Activated CD4-positive, alpha-beta memory T cell treated with anti-CD3 and anti-CD28 coated beads, Interleukin-2, amount 10 ng/mL, durations not matched to agents 7 days and 5 days (primary cell): ENCODE data around the gene RAB15. TPM values are rescaled to one million over a fixed set of nuclear protein-coding genes. Genes with fewer than 3 reads are reported as not detected.

ENCODE experiments used
- CTCF ChIA-PET: fragments of 350-600 bp; sonication (Branson Sonifier 250); formaldehyde crosslinking; loops from one replicate; lab custom pipeline; 2021; ENCODE audit warnings: antibody characterized with exemption, inconsistent platforms; lab: Charles Lee
- POLR2A ChIA-PET: fragments of 350-600 bp; sonication (Branson Sonifier 250); formaldehyde crosslinking; loops from one replicate; lab custom pipeline; 2021; ENCODE audit warnings: antibody characterized with exemption; lab: Charles Lee
- DNase-seq: peaks from one replicate; pipeline ENCODE4 v3.0.0-alpha.2; 2020
- H3K27ac Mint-ChIP-seq: one replicate; pipeline ENCODE4 v1.8.0; 2021; ENCODE audit warnings: mild to moderate bottlenecking, mixed read lengths
- H3K27me3 Mint-ChIP-seq: one replicate; pipeline ENCODE4 v1.8.0; 2021; ENCODE audit warnings: mixed read lengths
- H3K36me3 Mint-ChIP-seq: one replicate; pipeline ENCODE4 v1.8.0; 2021; ENCODE audit warnings: low read depth, mixed read lengths
- H3K4me1 Mint-ChIP-seq: one replicate; pipeline ENCODE4 v1.8.0; 2021; ENCODE audit warnings: mixed read lengths
- H3K4me3 Mint-ChIP-seq: one replicate; pipeline ENCODE4 v1.8.0; 2021; ENCODE audit warnings: mild to moderate bottlenecking, mixed read lengths
- H3K9me3 Mint-ChIP-seq: one replicate; pipeline ENCODE4 v1.8.0; 2021; ENCODE audit warnings: mixed read lengths
- total RNA-seq, 2 experiments: library from RNA; stranded (reverse); gene quantifications; one replicate each; pipeline ENCODE4 v1.2.3, GENCODE V29; 2021

RAB15 gene
- total RNA-seq, 2 experiments from 2014 or later, result 1.5 to 1.7 TPM

GRCh38 chr14:64951291-64951690, 20.8 kb downstream of the RAB15 start:
- H3K27ac Mint-ChIP-seq, result no peak overlapping the region
- H3K27me3 Mint-ChIP-seq, result no peaks in the 10 kb centered on the region
- DNase-seq, result no peak
- no peak overlapping the region for H3K4me3 Mint-ChIP-seq
- ChIA-PET CTCF (no interaction called here), POLR2A (interaction anchor here (1.3 kb wide), 1 partner anchor 36 kb away, joined by 4 read pairs; the partner anchor contains the start of gene CHURC1)
- H3K9me3 Mint-ChIP-seq, result no peaks in the 10 kb centered on the region
- H3K4me1 Mint-ChIP-seq, result peaks cover 2% of the 10 kb centered on the region
- H3K36me3 Mint-ChIP-seq, result peaks cover 7% of the 10 kb centered on the region

- peaks cover 2% of the 10 kb centered on the region for H3K4me1 Mint-ChIP-seq
- no peaks in the 10 kb centered on the region for H3K9me3 Mint-ChIP-seq
- POLR2A ChIA-PET, result interaction anchor here (1.3 kb wide), 1 partner anchor 36 kb away, joined by 4 read pairs; the partner anchor contains the start of gene CHURC1
- CTCF ChIA-PET, result no interaction called here
- no peak for DNase-seq
- H3K4me3 Mint-ChIP-seq, result no peak overlapping the region
- no peak overlapping the region for H3K27ac Mint-ChIP-seq
- H3K27me3 Mint-ChIP-seq, result no peaks in the 10 kb centered on the region
- H3K36me3 Mint-ChIP-seq, result peaks cover 9% of the 10 kb centered on the region
These were observed 21.2 kb downstream of the RAB15 start for GRCh38 chr14:64950889-64951288.

- H3K27ac Mint-ChIP-seq, result no peak overlapping the region
- no peak overlapping the region for H3K4me3 Mint-ChIP-seq
- no peaks in the 10 kb centered on the region for H3K27me3 Mint-ChIP-seq
- CTCF ChIA-PET, result interaction anchor here (2.1 kb wide), 1 partner anchor 9 kb away, joined by 4 read pairs; no protein-coding TSS in a partner anchor
- DNase-seq, result no peak
- H3K36me3 Mint-ChIP-seq, result peaks cover 18% of the 10 kb centered on the region
- H3K9me3 Mint-ChIP-seq, result no peaks in the 10 kb centered on the region
- POLR2A ChIA-PET, result no interaction called here
- H3K4me1 Mint-ChIP-seq, result peaks cover 14% of the 10 kb centered on the region
These were observed 23.4 kb downstream of the RAB15 start for GRCh38 chr14:64948612-64949210.

- ChIA-PET CTCF (interaction anchor here (1.5 to 2.1 kb wide), 2 partner anchors 10 to 125 kb away, joined by 3 to 4 read pairs; no protein-coding TSS in a partner anchor), POLR2A (no interaction called here)
- peaks cover 22% of the 10 kb centered on the region for H3K4me1 Mint-ChIP-seq
- H3K27me3 Mint-ChIP-seq, result no peaks in the 10 kb centered on the region
- DNase-seq, result no peak
- no peak overlapping the region for H3K4me3 Mint-ChIP-seq
- no peak overlapping the region for H3K27ac Mint-ChIP-seq
- H3K36me3 Mint-ChIP-seq, result peaks cover 24% of the 10 kb centered on the region
- no peaks in the 10 kb centered on the region for H3K9me3 Mint-ChIP-seq
These were observed 24.2 kb downstream of the RAB15 start for GRCh38 chr14:64947710-64948611.

- ChIA-PET CTCF (interaction anchor here (1.5 kb wide), 1 partner anchor 123 kb away, joined by 3 read pairs; no protein-coding TSS in a partner anchor), POLR2A (interaction anchor here (1.0 kb wide), 1 partner anchor 10 kb away, joined by 3 read pairs; no protein-coding TSS in a partner anchor)
- no peak overlapping the region for H3K27ac Mint-ChIP-seq
- H3K27me3 Mint-ChIP-seq, result no peaks in the 10 kb centered on the region
- peaks cover 25% of the 10 kb centered on the region for H3K4me1 Mint-ChIP-seq
- peaks cover 27% of the 10 kb centered on the region for H3K36me3 Mint-ChIP-seq
- no peaks in the 10 kb centered on the region for H3K9me3 Mint-ChIP-seq
- DNase-seq, result no peak
- no peak overlapping the region for H3K4me3 Mint-ChIP-seq
These were observed 25.7 kb downstream of the RAB15 start for GRCh38 chr14:64946310-64947045.

GRCh38 chr14:64945431-64946178, 26.5 kb downstream of the RAB15 start:
- DNase-seq, result no peak
- ChIA-PET CTCF (no interaction called here), POLR2A (no interaction called here)
- H3K4me1 Mint-ChIP-seq, result peaks cover 25% of the 10 kb centered on the region
- no peak overlapping the region for H3K4me3 Mint-ChIP-seq
- H3K27me3 Mint-ChIP-seq, result no peaks in the 10 kb centered on the region
- no peak overlapping the region for H3K27ac Mint-ChIP-seq
- peaks cover 31% of the 10 kb centered on the region for H3K36me3 Mint-ChIP-seq
- no peaks in the 10 kb centered on the region for H3K9me3 Mint-ChIP-seq

GRCh38 chr14:64944861-64945260, 27.3 kb downstream of the RAB15 start:
- H3K4me3 Mint-ChIP-seq, result no peak overlapping the region
- no peak for DNase-seq
- CTCF ChIA-PET, result no interaction called here
- no peaks in the 10 kb centered on the region for H3K9me3 Mint-ChIP-seq
- no peak overlapping the region for H3K27ac Mint-ChIP-seq
- H3K36me3 Mint-ChIP-seq, result peaks cover 37% of the 10 kb centered on the region
- H3K27me3 Mint-ChIP-seq, result no peaks in the 10 kb centered on the region
- peaks cover 25% of the 10 kb centered on the region for H3K4me1 Mint-ChIP-seq
- POLR2A ChIA-PET, result interaction anchor here (1.5 kb wide), 1 partner anchor 30 kb away, joined by 4 read pairs; no protein-coding TSS in a partner anchor

GRCh38 chr14:64944041-64944440, 28.1 kb downstream of the RAB15 start:
- POLR2A ChIA-PET, result interaction anchor here (1.5 kb wide), 1 partner anchor 29 kb away, joined by 4 read pairs; no protein-coding TSS in a partner anchor
- H3K4me1 Mint-ChIP-seq, result peaks cover 25% of the 10 kb centered on the region
- H3K4me3 Mint-ChIP-seq, result no peak overlapping the region
- H3K9me3 Mint-ChIP-seq, result no peaks in the 10 kb centered on the region
- DNase-seq, result no peak
- H3K36me3 Mint-ChIP-seq, result peaks cover 38% of the 10 kb centered on the region
- no peaks in the 10 kb centered on the region for H3K27me3 Mint-ChIP-seq
- H3K27ac Mint-ChIP-seq, result no peak overlapping the region
- CTCF ChIA-PET, result no interaction called here

- ChIA-PET POLR2A (interaction anchor here (1.5 kb wide), 1 partner anchor 29 kb away, joined by 4 read pairs; no protein-coding TSS in a partner anchor), CTCF (no interaction called here)
- no peak for DNase-seq
- no peak overlapping the region for H3K4me3 Mint-ChIP-seq
- peaks cover 42% of the 10 kb centered on the region for H3K36me3 Mint-ChIP-seq
- H3K4me1 Mint-ChIP-seq, result peaks cover 25% of the 10 kb centered on the region
- H3K27ac Mint-ChIP-seq, result no peak overlapping the region
- no peaks in the 10 kb centered on the region for H3K9me3 Mint-ChIP-seq
- no peaks in the 10 kb centered on the region for H3K27me3 Mint-ChIP-seq
These were observed 28.6 kb downstream of the RAB15 start for GRCh38 chr14:64943556-64943955.

GRCh38 chr14:64942531-64943111, 29.5 kb downstream of the RAB15 start, which contains the start of gene GPX2:
TSS of gene GPX2 (minus strand) at chr14:64942745. CDS start at chr14:64942726, 19 bp downstream.
- Mint-ChIP-seq H3K27me3 (no peaks in the 10 kb centered on the region), H3K36me3 (peaks cover 45% of the 10 kb centered on the region), H3K4me3 (no peak within 1 kb of the TSS), H3K27ac (no peak within 1 kb of the TSS), H3K4me1 (peaks cover 29% of the 10 kb centered on the region), H3K9me3 (no peaks in the 10 kb centered on the region)
- ChIA-PET POLR2A (interaction anchor here (1.9 kb wide), 1 partner anchor 28 kb away, joined by 4 read pairs; no protein-coding TSS in a partner anchor), CTCF (interaction anchor here (0.9 kb wide), 1 partner anchor 49 kb away, joined by 6 read pairs; no protein-coding TSS in a partner anchor)
- DNase-seq, result no peak

GRCh38 chr14:64940336-64940910, 31.7 kb downstream of the RAB15 start:
- H3K36me3 Mint-ChIP-seq, result peaks cover 47% of the 10 kb centered on the region
- H3K27me3 Mint-ChIP-seq, result no peaks in the 10 kb centered on the region
- peaks cover 36% of the 10 kb centered on the region for H3K4me1 Mint-ChIP-seq
- no peak overlapping the region for H3K27ac Mint-ChIP-seq
- ChIA-PET CTCF (no interaction called here), POLR2A (interaction anchor here (1.6 to 1.8 kb wide), 2 partner anchors 16 to 26 kb away, joined by 4 to 5 read pairs; partner anchors contain the start of gene CHURC1)
- no peak overlapping the region for H3K4me3 Mint-ChIP-seq
- no peaks in the 10 kb centered on the region for H3K9me3 Mint-ChIP-seq
- DNase-seq, result no peak
